Lower lobe of right lung (tissue), 2 donors: ENCODE results near the gene KRTAP2-4. TPM values are rescaled to one million over a fixed set of nuclear protein-coding genes. Genes with fewer than 3 reads are reported as not detected.
"Not testable (repeated sequence)": the region's sequence is repeated elsewhere in the genome, so short reads cannot be mapped to it uniquely, and the experiment has no call there.

Experiments used
- ATAC-seq, 2 donors: fragments of 200-7000 bp; cut with Tn5 transposase; one replicate each; pipeline ENCODE4 v1.9.1; 2020 to 2022; ENCODE audit warnings: mild to moderate bottlenecking in 2 of 2, moderate library complexity in 2 of 2
- DNase-seq: peaks from one replicate; pipeline ENCODE4 v3.0.0-alpha.2; 2020
- H3K27ac ChIP-seq: fragments of 200-600 bp; one replicate; pipeline ENCODE4 v1.8.0; 2022
- H3K27me3 ChIP-seq: fragments of 200-600 bp; one replicate; pipeline ENCODE4 v1.8.0; 2022; ENCODE audit warnings: low read depth
- H3K36me3 ChIP-seq: fragments of 200-600 bp; one replicate; pipeline ENCODE4 v1.8.0; 2022; ENCODE audit warnings: mild to moderate bottlenecking
- H3K4me1 ChIP-seq: fragments of 200-600 bp; one replicate; pipeline ENCODE4 v1.8.0; 2022
- H3K4me3 ChIP-seq: fragments of 200-600 bp; one replicate; pipeline ENCODE4 v1.8.0; 2022; ENCODE audit warnings: mild to moderate bottlenecking
- H3K9me3 ChIP-seq: fragments of 200-600 bp; one replicate; pipeline ENCODE4 v1.8.0; 2022
- intact Hi-C: fragments of 100-400 bp; cut with DNase I; formaldehyde crosslinking; loops from one replicate; pipeline ENCODE4 v1.11.0; 2022
- total RNA-seq: library from RNA; stranded (reverse); fragmentation: NEBNext Ultra II Directional; extraction: Animal tissue kit (Norgen Biotek cat#: 25700); gene quantifications from one replicate; pipeline ENCODE4 v1.2.1, GENCODE V29; 2021
- TF ChIP-seq, protein P1 (sequence below): fragments of 200-600 bp; IDR thresholded peaks from one replicate; pipeline ENCODE4 v1.8.0; 2022; ENCODE audit warnings: antibody characterized with exemption, mild to moderate bottlenecking
- donor health status: DM: no; HTN: yes; CAD: no; lungs with severe emphysema.

KRTAP2-4 gene
- total RNA-seq, 1 donor from 2014 or later, result not detected

DNA sequence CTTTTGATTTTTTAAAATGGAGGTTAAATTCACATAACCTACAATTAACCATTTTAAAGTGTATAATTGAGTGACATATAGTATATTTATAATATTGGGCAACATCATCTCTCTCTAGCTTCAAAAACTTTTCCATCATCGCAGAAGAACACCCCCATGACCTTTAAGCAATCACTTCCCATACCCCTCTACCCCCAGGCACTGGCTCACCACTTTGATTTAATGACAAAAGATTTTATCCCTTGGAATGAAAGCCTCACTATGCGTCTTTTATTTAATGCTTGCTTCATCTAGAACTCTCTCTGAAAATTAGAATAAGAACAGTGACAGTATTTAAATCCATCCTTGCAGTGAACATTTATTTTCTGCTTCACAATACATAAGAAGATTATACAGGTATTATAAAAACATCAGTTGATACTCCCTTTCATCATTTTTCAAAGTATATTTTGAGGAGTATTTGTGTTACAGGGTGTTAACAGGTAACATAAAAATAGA lies 27.8 kb downstream of the KRTAP2-4 start:
- Histone ChIP-seq H3K27ac (no peak overlapping the region), H3K36me3 (no peaks in the 10 kb centered on the region), H3K27me3 (no peaks in the 10 kb centered on the region), H3K4me1 (no peaks in the 10 kb centered on the region), H3K4me3 (no peak overlapping the region), H3K9me3 (no peaks in the 10 kb centered on the region)
- DNase-seq, result no peak
- intact Hi-C loops, result no loop called here
- TF ChIP-seq, protein P1, sequence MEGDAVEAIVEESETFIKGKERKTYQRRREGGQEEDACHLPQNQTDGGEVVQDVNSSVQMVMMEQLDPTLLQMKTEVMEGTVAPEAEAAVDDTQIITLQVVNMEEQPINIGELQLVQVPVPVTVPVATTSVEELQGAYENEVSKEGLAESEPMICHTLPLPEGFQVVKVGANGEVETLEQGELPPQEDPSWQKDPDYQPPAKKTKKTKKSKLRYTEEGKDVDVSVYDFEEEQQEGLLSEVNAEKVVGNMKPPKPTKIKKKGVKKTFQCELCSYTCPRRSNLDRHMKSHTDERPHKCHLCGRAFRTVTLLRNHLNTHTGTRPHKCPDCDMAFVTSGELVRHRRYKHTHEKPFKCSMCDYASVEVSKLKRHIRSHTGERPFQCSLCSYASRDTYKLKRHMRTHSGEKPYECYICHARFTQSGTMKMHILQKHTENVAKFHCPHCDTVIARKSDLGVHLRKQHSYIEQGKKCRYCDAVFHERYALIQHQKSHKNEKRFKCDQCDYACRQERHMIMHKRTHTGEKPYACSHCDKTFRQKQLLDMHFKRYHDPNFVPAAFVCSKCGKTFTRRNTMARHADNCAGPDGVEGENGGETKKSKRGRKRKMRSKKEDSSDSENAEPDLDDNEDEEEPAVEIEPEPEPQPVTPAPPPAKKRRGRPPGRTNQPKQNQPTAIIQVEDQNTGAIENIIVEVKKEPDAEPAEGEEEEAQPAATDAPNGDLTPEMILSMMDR, result no peak
- ATAC-seq, result no peak

DNA sequence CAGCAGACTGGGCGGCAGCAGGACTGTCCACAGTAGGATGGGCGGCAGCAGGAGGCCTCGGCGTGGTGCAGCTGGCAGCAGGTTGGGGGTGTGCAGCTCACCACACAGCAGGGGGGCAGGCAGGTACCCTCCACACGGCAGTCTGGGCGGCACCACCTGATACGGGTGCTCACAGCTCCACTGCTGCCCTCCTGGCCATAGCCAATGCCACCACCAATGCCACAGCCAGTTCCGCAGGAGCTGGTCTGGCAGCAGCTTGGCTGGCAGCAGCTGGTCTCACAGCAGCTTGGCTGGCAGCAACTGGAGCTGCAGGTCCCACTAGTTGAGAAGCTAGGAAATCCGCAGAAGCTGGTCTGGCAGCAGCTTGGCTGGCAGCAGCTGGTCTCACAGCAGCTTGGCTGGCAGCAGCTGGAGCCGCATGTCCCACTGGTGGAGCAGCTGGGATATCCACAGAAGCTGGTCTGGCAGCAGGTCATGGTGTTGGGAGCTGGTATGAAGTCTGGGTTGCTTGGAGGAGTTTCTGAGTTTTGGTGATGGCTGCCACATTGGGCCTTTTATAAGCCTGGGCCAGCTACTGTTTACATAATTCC lies 31.2 kb downstream of the KRTAP2-4 start, which contains the start of gene KRTAP1-3:
Gene KRTAP1-3, minus strand, starts transcription at position 529 of the 590 bp plus-strand sequence. Its CDS starts 53 bp downstream, at position 476.
- H3K9me3 ChIP-seq, H3K27me3 ChIP-seq, H3K36me3 ChIP-seq, intact Hi-C loops, ATAC-seq, H3K4me3 ChIP-seq, DNase-seq, H3K4me1 ChIP-seq, H3K27ac ChIP-seq: not testable (repeated sequence)

DNA sequence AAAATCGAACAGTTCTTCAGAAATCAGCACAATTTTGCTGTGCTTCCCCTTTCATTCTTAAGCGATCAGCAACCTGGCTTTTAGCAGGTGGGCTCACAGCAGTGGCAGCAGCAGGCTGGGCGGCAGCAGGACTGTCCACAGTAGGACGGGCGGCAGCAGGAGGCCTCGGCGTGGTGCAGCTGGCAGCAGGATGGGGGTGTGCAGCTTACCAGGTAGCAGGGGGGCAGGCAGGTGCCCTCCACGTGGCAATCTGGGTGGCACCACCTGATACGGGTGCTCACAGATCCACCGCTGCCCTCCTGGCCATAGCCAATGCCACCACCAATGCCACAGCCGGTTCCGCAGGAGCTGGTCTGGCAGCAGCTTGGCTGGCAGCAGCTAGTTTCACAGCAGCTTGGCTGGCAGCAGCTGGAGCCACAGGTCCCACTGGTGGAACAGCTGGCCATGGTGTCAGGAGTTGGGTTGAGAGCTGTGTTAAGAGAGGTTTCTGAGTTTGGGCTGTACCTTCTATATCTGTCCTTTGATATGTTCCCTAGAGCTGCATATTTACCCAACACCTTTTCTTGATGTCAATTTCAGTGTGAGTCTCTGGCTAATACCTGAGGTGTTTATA lies 35.9 kb downstream of the KRTAP2-4 start, which contains the start of gene KRTAP1-4:
Gene KRTAP1-4, minus strand, starts transcription at position 563 of the 613 bp plus-strand sequence. Its CDS starts 117 bp downstream, at position 446.
- H3K4me1 ChIP-seq, result no peaks in the 10 kb centered on the region
- no peaks in the 10 kb centered on the region for H3K36me3 ChIP-seq
- no peaks in the 10 kb centered on the region for H3K27me3 ChIP-seq
- H3K9me3 ChIP-seq, result no peaks in the 10 kb centered on the region
- H3K4me3 ChIP-seq, result no peak within 1 kb of the TSS
- intact Hi-C loops, result no loop called here
- ATAC-seq (no peak), DNase-seq (no peak)
- TF ChIP-seq, protein P1, result no peak
- H3K27ac ChIP-seq, result no peak within 1 kb of the TSS

DNA sequence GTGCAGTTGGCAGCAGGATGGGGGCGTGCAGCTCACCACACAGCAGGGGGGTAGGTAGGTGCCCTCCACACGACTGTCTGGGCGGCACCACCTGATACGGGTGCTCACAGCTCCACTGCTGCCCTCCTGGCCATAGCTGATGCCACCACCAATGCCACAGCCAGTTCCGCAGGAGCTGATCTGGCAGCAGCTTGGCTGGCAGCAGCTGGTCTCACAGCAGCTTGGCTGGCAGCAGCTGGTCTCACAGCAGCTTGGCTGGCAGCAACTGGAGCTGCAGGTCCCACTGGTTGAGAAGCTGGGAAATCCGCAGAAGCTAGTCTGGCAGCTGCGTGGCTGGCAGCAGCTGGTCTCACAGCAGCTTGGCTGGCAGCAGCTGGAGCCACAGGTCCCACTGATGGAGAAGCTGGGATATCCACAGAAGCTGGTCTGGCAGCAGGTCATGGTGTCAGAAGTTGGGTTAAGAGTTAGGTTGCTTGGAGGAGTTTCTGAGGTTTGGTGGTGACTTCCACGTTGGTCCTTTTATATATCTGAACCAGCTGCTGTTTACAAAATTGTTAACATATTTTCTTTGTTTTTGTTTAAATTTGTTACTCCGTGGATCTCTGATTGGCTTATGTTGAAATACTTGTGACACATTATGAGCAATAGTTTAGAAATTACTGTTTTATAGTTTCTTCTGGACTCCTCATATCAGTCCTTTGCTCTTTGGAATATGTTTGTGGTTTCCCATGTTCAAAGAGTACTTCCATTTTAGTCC lies 38.8 kb downstream of the KRTAP2-4 start, which contains the start of gene KRTAP1-5:
Gene KRTAP1-5, minus strand, starts transcription at position 494 of the 757 bp plus-strand sequence. Its CDS starts 53 bp downstream, at position 441.
- H3K4me1 ChIP-seq, result no peaks in the 10 kb centered on the region
- intact Hi-C loops, result no loop called here
- H3K9me3 ChIP-seq, result no peaks in the 10 kb centered on the region
- DNase-seq (no peak), ATAC-seq (no peak)
- no peaks in the 10 kb centered on the region for H3K27me3 ChIP-seq
- no peak within 1 kb of the TSS for H3K27ac ChIP-seq
- no peak within 1 kb of the TSS for H3K4me3 ChIP-seq
- H3K36me3 ChIP-seq, result no peaks in the 10 kb centered on the region
- TF ChIP-seq, protein P1, result no peak

DNA sequence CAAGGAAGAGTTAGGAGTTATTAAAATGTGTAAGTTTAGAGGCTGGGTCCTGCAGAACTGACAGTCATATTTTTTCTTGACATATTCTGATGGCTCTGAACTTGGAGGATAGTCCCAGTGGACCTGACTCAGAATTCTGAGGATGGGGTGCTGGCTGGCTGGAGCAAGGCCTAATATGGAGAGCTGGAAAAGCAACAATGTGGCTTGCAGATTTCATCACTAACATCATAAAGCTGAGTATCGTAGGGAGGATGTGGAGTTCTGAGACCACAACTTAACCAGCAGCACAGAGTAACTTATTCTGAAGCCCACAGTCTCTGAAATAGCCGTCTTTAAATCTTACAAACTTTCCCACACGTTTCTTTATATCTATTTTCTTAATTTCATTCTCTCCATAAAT lies 41.0 kb downstream of the KRTAP2-4 start:
- TF ChIP-seq, protein P1, result no peak
- Histone ChIP-seq H3K27me3 (no peaks in the 10 kb centered on the region), H3K4me3 (no peak overlapping the region), H3K4me1 (no peaks in the 10 kb centered on the region), H3K36me3 (no peaks in the 10 kb centered on the region), H3K9me3 (no peaks in the 10 kb centered on the region), H3K27ac (no peak overlapping the region)
- intact Hi-C loops, result no loop called here
- DNase-seq (no peak), ATAC-seq (no peak)
